ENCODE data around the gene ZSCAN21.

The ZSCAN21 gene

GRCh38 chr7:100091411-100092181, 42.0 kb downstream of the ZSCAN21 start:
- Histone ChIP-seq H3K9ac (ENCODE audit: low read depth, low read length) (no peak overlapping the region), H3K9me3 (replicated peaks; ENCODE audit: low read length) (no peaks in the 10 kb centered on the region), H3K36me3 (ENCODE audit: insufficient read depth, low read length) (peaks cover 63% of the 10 kb centered on the region), H3K4me3 (ENCODE audit: low read length) (no peak overlapping the region), H3K27me3 (ENCODE audit: control insufficient read depth, insufficient read depth, low read length) (no peaks in the 10 kb centered on the region), H3K4me2 (ENCODE audit: low read length) (no peak overlapping the region), H3K4me1 (ENCODE audit: control insufficient read depth, insufficient read depth, low read length) (peaks cover 41% of the 10 kb centered on the region)

- Histone ChIP-seq H3K4me2 (ENCODE audit: low read length) (no peak overlapping the region), H3K4me1 (ENCODE audit: control insufficient read depth, insufficient read depth, low read length) (peaks cover 28% of the 10 kb centered on the region), H3K36me3 (ENCODE audit: insufficient read depth, low read length) (peaks cover 75% of the 10 kb centered on the region), H3K9me3 (replicated peaks; ENCODE audit: low read length) (no peaks in the 10 kb centered on the region), H3K4me3 (ENCODE audit: low read length) (no peak overlapping the region), H3K9ac (ENCODE audit: low read depth, low read length) (no peak overlapping the region), H3K27me3 (ENCODE audit: control insufficient read depth, insufficient read depth, low read length) (no peaks in the 10 kb centered on the region)
Observed at GRCh38 chr7:100093054-100093453, 43.5 kb downstream of the ZSCAN21 start.

- H3K4me1 ChIP-seq (ENCODE audit: control insufficient read depth, insufficient read depth, low read length), result peaks cover 24% of the 10 kb centered on the region
- no peak overlapping the region for H3K4me3 ChIP-seq (ENCODE audit: low read length)
Observed at GRCh38 chr7:100093498-100093897, 43.9 kb downstream of the ZSCAN21 start.

GRCh38 chr7:100093925-100094486, 44.4 kb downstream of the ZSCAN21 start:
- H3K4me1 ChIP-seq (ENCODE audit: control insufficient read depth, insufficient read depth, low read length), result peaks cover 22% of the 10 kb centered on the region
- H3K4me3 ChIP-seq (ENCODE audit: low read length), result no peak overlapping the region
- peaks cover 85% of the 10 kb centered on the region for H3K36me3 ChIP-seq (ENCODE audit: insufficient read depth, low read length)
- H3K9ac ChIP-seq (ENCODE audit: low read depth, low read length), result no peak overlapping the region
- no peak overlapping the region for H3K4me2 ChIP-seq (ENCODE audit: low read length)
- no peaks in the 10 kb centered on the region for H3K9me3 ChIP-seq (replicated peaks; ENCODE audit: low read length)
- no peaks in the 10 kb centered on the region for H3K27me3 ChIP-seq (ENCODE audit: control insufficient read depth, insufficient read depth, low read length)

More at GRCh38 chr7:100093498-100093897, 43.9 kb downstream of the ZSCAN21 start:
- Histone ChIP-seq H3K27me3 (ENCODE audit: control insufficient read depth, insufficient read depth, low read length) (no peaks in the 10 kb centered on the region), H3K9ac (ENCODE audit: low read depth, low read length) (no peak overlapping the region), H3K4me2 (ENCODE audit: low read length) (no peak overlapping the region), H3K9me3 (replicated peaks; ENCODE audit: low read length) (no peaks in the 10 kb centered on the region), H3K36me3 (ENCODE audit: insufficient read depth, low read length) (peaks cover 80% of the 10 kb centered on the region)

GRCh38 chr7:100095289-100095688, 45.7 kb downstream of the ZSCAN21 start:
- H3K36me3 ChIP-seq (ENCODE audit: insufficient read depth, low read length), result peaks cover 93% of the 10 kb centered on the region
- no peak overlapping the region for H3K4me2 ChIP-seq (ENCODE audit: low read length)
- no peak overlapping the region for H3K9ac ChIP-seq (ENCODE audit: low read depth, low read length)
- no peak overlapping the region for H3K4me3 ChIP-seq (ENCODE audit: low read length)
- H3K9me3 ChIP-seq (replicated peaks; ENCODE audit: low read length), result no peaks in the 10 kb centered on the region
- peaks cover 21% of the 10 kb centered on the region for H3K4me1 ChIP-seq (ENCODE audit: control insufficient read depth, insufficient read depth, low read length)
- H3K27me3 ChIP-seq (ENCODE audit: control insufficient read depth, insufficient read depth, low read length), result no peaks in the 10 kb centered on the region

- Histone ChIP-seq H3K9ac (ENCODE audit: low read depth, low read length) (no peak overlapping the region), H3K36me3 (ENCODE audit: insufficient read depth, low read length) (peaks cover 88% of the 10 kb centered on the region), H3K27me3 (ENCODE audit: control insufficient read depth, insufficient read depth, low read length) (no peaks in the 10 kb centered on the region), H3K4me2 (ENCODE audit: low read length) (no peak overlapping the region), H3K4me1 (ENCODE audit: control insufficient read depth, insufficient read depth, low read length) (peaks cover 17% of the 10 kb centered on the region), H3K4me3 (ENCODE audit: low read length) (no peak overlapping the region), H3K9me3 (replicated peaks; ENCODE audit: low read length) (no peaks in the 10 kb centered on the region)
Observed at GRCh38 chr7:100095704-100096103, 46.1 kb downstream of the ZSCAN21 start.

GRCh38 chr7:100098913-100099312, 49.3 kb downstream of the ZSCAN21 start:
- Histone ChIP-seq H3K4me2 (ENCODE audit: low read length) (peak overlapping the region; percentile 23), H3K9me3 (replicated peaks; ENCODE audit: low read length) (no peaks in the 10 kb centered on the region), H3K27me3 (ENCODE audit: control insufficient read depth, insufficient read depth, low read length) (no peaks in the 10 kb centered on the region), H3K9ac (ENCODE audit: low read depth, low read length) (peak overlapping the region; percentile 94), H3K4me3 (ENCODE audit: low read length) (no peak overlapping the region), H3K4me1 (ENCODE audit: control insufficient read depth, insufficient read depth, low read length) (peaks cover 22% of the 10 kb centered on the region), H3K36me3 (ENCODE audit: insufficient read depth, low read length) (peaks cover 57% of the 10 kb centered on the region)

- Histone ChIP-seq H3K4me1 (ENCODE audit: control insufficient read depth, insufficient read depth, low read length) (peaks cover 22% of the 10 kb centered on the region), H3K9me3 (replicated peaks; ENCODE audit: low read length) (no peaks in the 10 kb centered on the region), H3K9ac (ENCODE audit: low read depth, low read length) (peak overlapping the region; percentile 94), H3K4me2 (ENCODE audit: low read length) (peak overlapping the region; percentile 97), H3K4me3 (ENCODE audit: low read length) (peak overlapping the region; percentile 92), H3K36me3 (ENCODE audit: insufficient read depth, low read length) (peaks cover 57% of the 10 kb centered on the region), H3K27me3 (ENCODE audit: control insufficient read depth, insufficient read depth, low read length) (no peaks in the 10 kb centered on the region)
Observed at GRCh38 chr7:100099452-100099851, 49.9 kb downstream of the ZSCAN21 start.

- H3K4me2 ChIP-seq (ENCODE audit: low read length), result peak overlapping the region; percentile 97
- H3K9me3 ChIP-seq (replicated peaks; ENCODE audit: low read length), result no peaks in the 10 kb centered on the region
- H3K4me3 ChIP-seq (ENCODE audit: low read length), result peak overlapping the region; percentile 92
- H3K36me3 ChIP-seq (ENCODE audit: insufficient read depth, low read length), result peaks cover 53% of the 10 kb centered on the region
- no peaks in the 10 kb centered on the region for H3K27me3 ChIP-seq (ENCODE audit: control insufficient read depth, insufficient read depth, low read length)
- H3K9ac ChIP-seq (ENCODE audit: low read depth, low read length), result peak overlapping the region; percentile 94
- H3K4me1 ChIP-seq (ENCODE audit: control insufficient read depth, insufficient read depth, low read length), result peaks cover 22% of the 10 kb centered on the region
Observed at GRCh38 chr7:100100420-100101015, 50.9 kb downstream of the ZSCAN21 start.

GRCh38 chr7:100101016-100101862, 51.7 kb downstream of the ZSCAN21 start, which contains the start of the genes AP4M1 and MCM7:
TSS of gene AP4M1 (plus strand) at chr7:100101643. CDS start at chr7:100101715, 72 bp downstream.
TSS of gene MCM7 (minus strand) at chr7:100101397. CDS start at chr7:100101294, 103 bp downstream.
- no peaks in the 10 kb centered on the region for H3K27me3 ChIP-seq (ENCODE audit: control insufficient read depth, insufficient read depth, low read length)
- H3K36me3 ChIP-seq (ENCODE audit: insufficient read depth, low read length), result peaks cover 52% of the 10 kb centered on the region
- H3K9ac ChIP-seq (ENCODE audit: low read depth, low read length), result peak within 1 kb of the TSS; percentile 94
- H3K4me3 ChIP-seq (ENCODE audit: low read length), result peak within 1 kb of the TSS; percentile 92
- H3K9me3 ChIP-seq (replicated peaks; ENCODE audit: low read length), result no peaks in the 10 kb centered on the region
- peak within 1 kb of the TSS; percentile 97 for H3K4me2 ChIP-seq (ENCODE audit: low read length)
- peaks cover 22% of the 10 kb centered on the region for H3K4me1 ChIP-seq (ENCODE audit: control insufficient read depth, insufficient read depth, low read length)

Measured in skeletal muscle satellite cell (primary cell).